HEK293T (cell line): ENCODE measurements around the gene TNFRSF11A.

Experiments used
- ARNT ChIP-seq: fragments of 450-650 bp; IDR thresholded peaks from 2 replicates; pipeline ENCODE4 v1.6.1; 2017; ENCODE audit warnings: mild to moderate bottlenecking
- BHLHE40 ChIP-seq: fragments of 450-650 bp; IDR thresholded peaks from 2 replicates; pipeline ENCODE4 v1.6.1; 2016; ENCODE audit warnings: mild to moderate bottlenecking, moderate library complexity, borderline replicate concordance
- ELF4 ChIP-seq: fragments of 450-650 bp; IDR thresholded peaks from 2 replicates; pipeline ENCODE4 v1.6.1; 2017; ENCODE audit warnings: antibody characterized with exemption
- FOXA1 ChIP-seq: fragments of 450-650 bp; IDR thresholded peaks from 2 replicates; pipeline ENCODE4 v1.6.1; 2016; ENCODE audit warnings: mild to moderate bottlenecking
- FOXK2 ChIP-seq: fragments of 450-650 bp; IDR thresholded peaks from 2 replicates; pipeline ENCODE4 v1.6.1; 2016; ENCODE audit warnings: mild to moderate bottlenecking
- LEF1 ChIP-seq: fragments of 450-650 bp; IDR thresholded peaks from 2 replicates; pipeline ENCODE4 v1.6.1; 2017; ENCODE audit warnings: mild to moderate bottlenecking, borderline replicate concordance
- NFRKB ChIP-seq: fragments of 450-650 bp; IDR thresholded peaks from 2 replicates; pipeline ENCODE4 v1.6.1; 2016; ENCODE audit warnings: mild to moderate bottlenecking, moderate library complexity
- PKNOX1 ChIP-seq: fragments of 450-650 bp; IDR thresholded peaks from 2 replicates; pipeline ENCODE4 v1.6.1; 2016
- SP1 ChIP-seq: fragments of 450-650 bp; IDR thresholded peaks from 2 replicates; pipeline ENCODE4 v1.6.1; 2017

- TF ChIP-seq PKNOX1 (no peak), NFRKB (no peak), FOXA1 (no peak), ARNT (no peak), ELF4 (no peak), SP1 (no peak), BHLHE40 (no peak), FOXK2 (no peak), LEF1 (no peak)
These were observed 84.7 kb downstream of the TNFRSF11A start for GRCh38 chr18:62409821-62410220.
